Muscle layer of duodenum (tissue), 2 donors: ENCODE results near the gene SLC16A2.
"Not testable (repeated sequence)": the region's sequence is repeated elsewhere in the genome, so short reads cannot be mapped to it uniquely, and the experiment has no call there.

Experiments used
- H3K27ac ChIP-seq: one replicate; pipeline ENCODE4 v1.7.0; 2013; ENCODE audit warnings: mild to moderate bottlenecking, low read length
- H3K27me3 ChIP-seq: one replicate; pipeline ENCODE4 v1.7.0; 2013; ENCODE audit warnings: low read depth, mild to moderate bottlenecking, control low read depth, low read length
- H3K36me3 ChIP-seq, 2 donors: one replicate each; pipeline ENCODE4 v1.7.0; 2013; ENCODE audit warnings: low read length in 2 of 2, control low read depth in 1 of 2, mild to moderate bottlenecking in 1 of 2; ENCODE audit not compliant: insufficient read depth in 2 of 2, control insufficient read depth in 1 of 2
- H3K4me1 ChIP-seq, 2 donors: one replicate each; pipeline ENCODE4 v1.7.0; 2013; ENCODE audit warnings: low read length in 2 of 2, mild to moderate bottlenecking in 2 of 2, control low read depth in 1 of 2, moderate library complexity in 1 of 2; ENCODE audit not compliant: insufficient read depth in 2 of 2, control insufficient read depth in 1 of 2
- H3K4me3 ChIP-seq, 2 donors: one replicate each; pipeline ENCODE4 v1.7.0; 2013; ENCODE audit warnings: low read length in 2 of 2, low read depth in 1 of 2, mild to moderate bottlenecking in 1 of 2
- H3K9me3 ChIP-seq, 2 donors: one replicate each; pipeline ENCODE4 v1.7.0; 2013; ENCODE audit warnings: low read length in 2 of 2, control low read depth in 1 of 2, mild to moderate bottlenecking in 1 of 2; ENCODE audit not compliant: control insufficient read depth in 1 of 2
- donor health status: healthy.

Gene SLC16A2

GRCh38 chrX:74467656-74468055, 46.4 kb downstream of the SLC16A2 start:
- Histone ChIP-seq H3K27ac (no peak overlapping the region), H3K9me3 (no peaks in the 10 kb centered on the region), H3K4me3 (no peak overlapping the region), H3K27me3 (no peaks in the 10 kb centered on the region), H3K36me3 (no peaks in the 10 kb centered on the region), H3K4me1 (no peaks in the 10 kb centered on the region)

GRCh38 chrX:74473116-74473515, 51.8 kb downstream of the SLC16A2 start:
- H3K27me3 ChIP-seq, H3K4me3 ChIP-seq, H3K27ac ChIP-seq, H3K36me3 ChIP-seq, H3K9me3 ChIP-seq, H3K4me1 ChIP-seq: not testable (repeated sequence)

- Histone ChIP-seq H3K27me3 (no peaks in the 10 kb centered on the region), H3K36me3 (no peaks in the 10 kb centered on the region), H3K4me1 (no peaks in the 10 kb centered on the region), H3K4me3 (no peak overlapping the region), H3K9me3 (no peaks in the 10 kb centered on the region), H3K27ac (no peak overlapping the region)
Measured at GRCh38 chrX:74490247-74490646, 69.0 kb downstream of the SLC16A2 start.

GRCh38 chrX:74492720-74493201, 71.5 kb downstream of the SLC16A2 start:
- no peak overlapping the region for H3K27ac ChIP-seq

GRCh38 chrX:74493806-74494205, 72.5 kb downstream of the SLC16A2 start:
- no peaks in the 10 kb centered on the region for H3K4me1 ChIP-seq
- no peak overlapping the region for H3K27ac ChIP-seq
- no peaks in the 10 kb centered on the region for H3K9me3 ChIP-seq
- H3K36me3 ChIP-seq: no peaks in the 10 kb centered on the region
- H3K27me3 ChIP-seq: no peaks in the 10 kb centered on the region
- no peak overlapping the region for H3K4me3 ChIP-seq

More at GRCh38 chrX:74492720-74493201, 71.5 kb downstream of the SLC16A2 start:
- H3K4me3 ChIP-seq: no peak overlapping the region
- no peaks in the 10 kb centered on the region for H3K36me3 ChIP-seq
- H3K27me3 ChIP-seq: no peaks in the 10 kb centered on the region
- no peaks in the 10 kb centered on the region for H3K4me1 ChIP-seq
- H3K9me3 ChIP-seq: no peaks in the 10 kb centered on the region

- Histone ChIP-seq H3K4me1 (no peaks in the 10 kb centered on the region), H3K27ac (no peak overlapping the region), H3K9me3 (no peaks in the 10 kb centered on the region), H3K36me3 (no peaks in the 10 kb centered on the region), H3K4me3 (no peak overlapping the region), H3K27me3 (no peaks in the 10 kb centered on the region)
Measured at GRCh38 chrX:74498924-74499323, 77.6 kb downstream of the SLC16A2 start.

- no peaks in the 10 kb centered on the region for H3K4me1 ChIP-seq
- no peak overlapping the region for H3K27ac ChIP-seq
- no peak overlapping the region for H3K4me3 ChIP-seq
- H3K27me3 ChIP-seq: no peaks in the 10 kb centered on the region
- H3K9me3 ChIP-seq: no peaks in the 10 kb centered on the region
- no peaks in the 10 kb centered on the region for H3K36me3 ChIP-seq
Measured at GRCh38 chrX:74500067-74500466, 78.8 kb downstream of the SLC16A2 start.

GRCh38 chrX:74500555-74500954, 79.3 kb downstream of the SLC16A2 start:
- no peaks in the 10 kb centered on the region for H3K36me3 ChIP-seq
- no peaks in the 10 kb centered on the region for H3K27me3 ChIP-seq
- no peaks in the 10 kb centered on the region for H3K9me3 ChIP-seq
- H3K4me3 ChIP-seq: no peak overlapping the region
- H3K4me1 ChIP-seq: no peaks in the 10 kb centered on the region
- H3K27ac ChIP-seq: no peak overlapping the region

GRCh38 chrX:74505437-74505836, 84.1 kb downstream of the SLC16A2 start:
- Histone ChIP-seq H3K27me3 (no peaks in the 10 kb centered on the region), H3K36me3 (no peaks in the 10 kb centered on the region), H3K9me3 (no peaks in the 10 kb centered on the region), H3K4me1 (no peaks in the 10 kb centered on the region), H3K4me3 (no peak overlapping the region), H3K27ac (no peak overlapping the region)

- no peak overlapping the region for H3K4me3 ChIP-seq
- no peaks in the 10 kb centered on the region for H3K27me3 ChIP-seq
- no peak overlapping the region for H3K27ac ChIP-seq
- H3K36me3 ChIP-seq: no peaks in the 10 kb centered on the region
- no peaks in the 10 kb centered on the region for H3K4me1 ChIP-seq
- no peaks in the 10 kb centered on the region for H3K9me3 ChIP-seq
Measured at GRCh38 chrX:74506317-74507115, 85.2 kb downstream of the SLC16A2 start.

- H3K4me3 ChIP-seq: no peak overlapping the region
- no peaks in the 10 kb centered on the region for H3K36me3 ChIP-seq
- H3K9me3 ChIP-seq: no peaks in the 10 kb centered on the region
- H3K27ac ChIP-seq: no peak overlapping the region
- H3K4me1 ChIP-seq: no peaks in the 10 kb centered on the region
- H3K27me3 ChIP-seq: no peaks in the 10 kb centered on the region
Measured at GRCh38 chrX:74507191-74507590, 85.9 kb downstream of the SLC16A2 start.

GRCh38 chrX:74509989-74510388, 88.7 kb downstream of the SLC16A2 start:
- H3K27me3 ChIP-seq: no peaks in the 10 kb centered on the region
- H3K4me1 ChIP-seq: no peaks in the 10 kb centered on the region
- no peak overlapping the region for H3K4me3 ChIP-seq
- H3K27ac ChIP-seq: no peak overlapping the region
- no peaks in the 10 kb centered on the region for H3K36me3 ChIP-seq
- no peaks in the 10 kb centered on the region for H3K9me3 ChIP-seq
